NT2/D1 (cell line): ENCODE results near the gene RPS13.
"Not testable (repeated sequence)": the region's sequence is repeated elsewhere in the genome, so short reads cannot be mapped to it uniquely, and the experiment has no call there.

ENCODE experiments used
- DNase-seq: peaks from one replicate; pipeline ENCODE4 v3.0.0-alpha.2; 2011; ENCODE audit warnings: low read depth, low spot score
- H3K27me3 ChIP-seq: 2 replicates; pipeline ENCODE4 v1.6.0; 2011; ENCODE audit warnings: mild to moderate bottlenecking; ENCODE audit not compliant: insufficient read length, insufficient read depth
- H3K36me3 ChIP-seq: 2 replicates; pipeline ENCODE4 v1.6.1; 2011; ENCODE audit warnings: mild to moderate bottlenecking, low read length, mixed read lengths; ENCODE audit not compliant: insufficient read depth, insufficient read length
- H3K4me1 ChIP-seq: 2 replicates; pipeline ENCODE4 v1.5.1; 2011; ENCODE audit not compliant: insufficient read depth, insufficient read length
- H3K4me3 ChIP-seq: 2 replicates; pipeline ENCODE4 v1.5.1; 2011; ENCODE audit warnings: low read depth; ENCODE audit not compliant: insufficient read length
- H3K9ac ChIP-seq: 2 replicates; pipeline ENCODE4 v1.6.0; 2011; ENCODE audit warnings: low read depth; ENCODE audit not compliant: insufficient read length
- H3K9me3 ChIP-seq: 2 replicates; pipeline ENCODE4 v1.5.1; 2011; ENCODE audit warnings: mild to moderate bottlenecking, low read length; ENCODE audit not compliant: insufficient read depth
- SUZ12 ChIP-seq: IDR thresholded peaks from 2 replicates; pipeline ENCODE4 v1.6.1; 2011; ENCODE audit not compliant: insufficient read length, insufficient read depth; ENCODE audit errors: extremely low read depth
- YY1 ChIP-seq: IDR thresholded peaks from 2 replicates; pipeline ENCODE4 v1.6.1; 2011; ENCODE audit not compliant: insufficient read length, insufficient read depth
- ZNF274 ChIP-seq: IDR thresholded peaks from 2 replicates; pipeline ENCODE4 v1.6.1; 2011; ENCODE audit warnings: mild to moderate bottlenecking, low read depth, low read length

The RPS13 gene

DNA sequence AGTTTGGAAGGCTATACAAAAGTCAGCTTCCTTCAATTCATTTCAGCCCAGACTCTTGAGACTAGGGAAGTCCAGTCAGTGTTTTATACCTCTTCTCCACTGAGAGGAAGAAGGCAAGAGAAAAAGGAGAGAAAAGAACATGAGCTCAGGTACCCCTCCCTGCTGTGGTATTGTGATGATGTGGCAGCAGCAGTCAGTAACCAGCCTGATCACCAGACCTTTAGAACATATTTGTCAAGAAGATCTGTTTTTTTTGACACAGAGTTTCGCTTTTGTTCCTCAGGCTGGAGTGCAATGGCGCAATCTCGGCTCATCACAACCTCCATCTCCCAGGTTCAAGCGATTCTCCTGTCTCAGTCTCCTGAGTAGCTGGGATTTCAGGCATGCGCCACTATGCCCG lies 21.2 kb upstream of the RPS13 start:
- Histone ChIP-seq H3K9me3 (no peaks in the 10 kb centered on the region), H3K27me3 (no peaks in the 10 kb centered on the region), H3K4me3 (no peak overlapping the region), H3K36me3 (peaks cover 51% of the 10 kb centered on the region), H3K9ac (no peak overlapping the region), H3K4me1 (no peaks in the 10 kb centered on the region)
- TF ChIP-seq SUZ12 (no peak), YY1 (no peak), ZNF274 (no peak)
- DNase-seq: no peak

- no peak overlapping the region for H3K4me3 ChIP-seq
- H3K9ac ChIP-seq: no peak overlapping the region
- H3K36me3 ChIP-seq: peaks cover 49% of the 10 kb centered on the region
- DNase-seq: no peak
- no peaks in the 10 kb centered on the region for H3K27me3 ChIP-seq
- TF ChIP-seq YY1 (no peak), ZNF274 (no peak), SUZ12 (no peak)
- H3K9me3 ChIP-seq: no peaks in the 10 kb centered on the region
- no peaks in the 10 kb centered on the region for H3K4me1 ChIP-seq
These were observed 20.6 kb upstream of the RPS13 start for GRCh38 chr11:17098038-17098437.

GRCh38 chr11:17085976-17086375 lies 8.5 kb upstream of the RPS13 start:
- not testable (repeated sequence) for DNase-seq, H3K27me3 ChIP-seq, H3K4me1 ChIP-seq, H3K9ac ChIP-seq, H3K4me3 ChIP-seq, H3K9me3 ChIP-seq
- H3K36me3 ChIP-seq: peaks cover 20% of the 10 kb centered on the region

DNA sequence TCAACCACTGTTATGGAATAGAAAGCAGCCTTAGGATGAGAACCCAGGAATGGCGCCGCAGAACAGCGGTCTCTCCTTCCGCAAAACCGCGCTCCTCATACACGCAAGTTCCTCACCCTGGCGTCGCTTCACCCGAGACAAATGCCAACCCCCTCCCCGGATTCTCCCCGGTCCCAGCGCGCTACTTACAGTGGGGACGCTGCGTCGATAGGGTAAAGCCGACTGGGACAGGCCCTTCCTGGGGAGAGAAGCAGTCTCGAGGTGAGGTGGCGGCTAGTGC lies 287 bp downstream of the RPS13 start:
- peak overlapping the region; percentile 98 for H3K4me3 ChIP-seq
- peaks cover 42% of the 10 kb centered on the region for H3K36me3 ChIP-seq
- H3K9me3 ChIP-seq: no peaks in the 10 kb centered on the region
- no peak for DNase-seq
- TF ChIP-seq SUZ12 (no peak), ZNF274 (no peak), YY1 (no peak)
- no peaks in the 10 kb centered on the region for H3K27me3 ChIP-seq
- no peaks in the 10 kb centered on the region for H3K4me1 ChIP-seq
- peak overlapping the region; percentile 99 for H3K9ac ChIP-seq

DNA sequence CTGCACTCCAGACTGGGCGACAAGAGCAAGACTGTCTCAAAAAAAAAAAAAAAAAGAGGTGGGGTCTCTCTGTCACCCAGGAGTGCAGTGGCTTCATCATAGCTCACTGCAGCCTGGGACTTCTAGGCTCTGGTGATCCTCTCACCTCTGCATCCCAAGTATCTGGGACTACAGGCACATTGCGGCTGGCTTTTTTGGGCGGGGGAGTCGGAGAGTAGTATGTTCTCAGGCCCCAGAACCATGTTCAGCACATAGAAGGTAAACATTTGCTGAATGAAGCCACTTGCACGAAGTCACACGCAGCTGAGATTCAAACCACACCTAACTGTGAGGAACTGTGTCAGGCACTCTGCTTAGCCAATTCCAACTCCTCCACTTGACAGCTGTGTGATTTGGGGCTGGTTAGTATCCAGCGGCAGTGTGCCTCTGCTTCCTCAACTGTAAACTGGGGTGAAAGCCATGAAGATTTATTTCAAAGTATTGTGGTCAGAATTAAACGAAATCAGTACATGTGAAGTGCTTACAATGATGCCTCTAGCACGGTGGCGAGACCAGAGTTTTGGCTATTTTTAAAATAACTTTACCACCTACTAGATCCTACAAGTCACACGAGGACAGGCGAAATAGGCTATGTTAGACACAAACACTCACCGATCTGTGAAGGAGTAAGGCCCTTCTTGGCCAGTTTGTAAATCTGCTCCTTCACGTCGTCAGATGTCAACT lies 789 bp downstream of the RPS13 start:
- H3K4me1 ChIP-seq: no peaks in the 10 kb centered on the region
- peak overlapping the region; percentile 99 for H3K9ac ChIP-seq
- H3K36me3 ChIP-seq: peaks cover 42% of the 10 kb centered on the region
- H3K4me3 ChIP-seq: peak overlapping the region; percentile 98
- no peaks in the 10 kb centered on the region for H3K9me3 ChIP-seq
- TF ChIP-seq ZNF274 (no peak), SUZ12 (no peak)
- H3K27me3 ChIP-seq: no peaks in the 10 kb centered on the region
- DNase-seq: no peak

DNA sequence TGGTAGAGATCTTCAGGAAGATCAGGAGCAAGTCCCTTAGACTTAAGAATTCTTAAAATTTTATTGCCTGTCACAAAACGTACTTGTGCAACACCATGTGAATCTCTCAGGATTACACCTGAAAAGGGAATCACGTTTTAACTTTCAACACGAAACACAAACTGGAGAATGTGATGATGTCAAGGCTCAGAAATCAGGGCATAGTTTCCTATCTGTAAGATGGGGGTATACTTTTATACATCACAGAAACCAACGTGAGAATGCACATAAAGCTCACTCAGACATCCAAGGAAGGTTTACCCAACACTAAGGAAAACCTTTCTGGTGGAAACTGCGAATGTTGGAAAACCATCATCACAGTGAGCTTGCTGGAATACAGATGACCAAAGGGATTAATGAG lies 2.0 kb downstream of the RPS13 start:
- no peaks in the 10 kb centered on the region for H3K4me1 ChIP-seq
- peak overlapping the region; percentile 80 for H3K9ac ChIP-seq
- H3K9me3 ChIP-seq: no peaks in the 10 kb centered on the region
- TF ChIP-seq ZNF274 (no peak), SUZ12 (no peak), YY1 (no peak)
- DNase-seq: no peak
- no peaks in the 10 kb centered on the region for H3K27me3 ChIP-seq
- H3K4me3 ChIP-seq: peak overlapping the region; percentile 15
- peaks cover 42% of the 10 kb centered on the region for H3K36me3 ChIP-seq

DNA sequence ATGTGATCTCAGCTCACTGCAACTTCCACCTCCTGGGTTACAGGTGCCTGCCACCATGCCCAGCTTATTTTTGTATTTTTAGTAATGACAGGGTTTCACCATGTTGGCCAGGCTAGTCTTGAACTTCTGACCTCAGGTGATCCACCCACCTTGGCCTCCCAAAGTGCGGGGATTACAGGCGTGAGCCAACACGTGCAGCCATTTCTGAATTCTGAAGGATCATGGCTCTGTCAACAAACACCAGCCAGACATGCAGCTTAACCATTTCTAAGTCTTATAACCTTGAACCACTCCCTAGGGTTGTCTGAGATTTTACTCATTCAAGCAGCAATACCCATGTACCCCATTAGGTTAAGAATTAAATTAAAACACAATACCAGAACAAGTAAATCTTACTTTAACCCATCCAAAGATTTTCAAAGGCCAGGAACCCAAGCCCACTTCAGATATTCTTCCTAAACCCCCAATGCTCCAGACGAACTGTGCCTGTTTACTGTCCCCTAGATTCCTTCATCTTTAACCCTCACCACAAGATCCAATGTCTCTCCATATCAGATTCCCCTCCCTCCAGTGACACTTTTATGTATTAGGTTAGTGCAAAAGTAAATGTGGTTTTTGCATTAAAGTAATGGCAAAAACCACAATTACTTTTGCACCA lies 4.0 kb downstream of the RPS13 start:
- peaks cover 42% of the 10 kb centered on the region for H3K36me3 ChIP-seq
- no peaks in the 10 kb centered on the region for H3K4me1 ChIP-seq
- no peak overlapping the region for H3K4me3 ChIP-seq
- TF ChIP-seq SUZ12 (no peak), ZNF274 (no peak), YY1 (no peak)
- no peaks in the 10 kb centered on the region for H3K9me3 ChIP-seq
- DNase-seq: no peak
- no peak overlapping the region for H3K9ac ChIP-seq
- no peaks in the 10 kb centered on the region for H3K27me3 ChIP-seq

DNA sequence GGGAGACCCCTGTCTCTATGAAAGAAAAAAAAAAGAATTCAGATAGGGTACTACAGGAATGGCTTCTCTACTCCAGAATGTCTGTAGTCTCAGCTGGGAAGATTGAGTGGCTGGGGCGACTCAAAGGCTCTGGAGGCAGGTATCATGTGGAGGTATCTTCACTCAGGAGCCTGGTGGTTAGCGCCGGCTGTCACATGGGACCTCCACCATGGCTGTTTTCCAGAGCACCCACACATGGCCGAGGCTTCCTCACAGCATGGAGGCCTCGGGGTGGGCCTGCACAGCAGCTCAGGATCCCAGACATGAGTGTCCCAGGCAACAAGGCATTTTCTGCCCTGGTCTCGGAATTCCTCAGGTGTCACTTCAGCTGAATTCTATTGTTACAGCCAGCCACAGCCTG lies 10.1 kb downstream of the RPS13 start:
- DNase-seq: no peak
- no peaks in the 10 kb centered on the region for H3K4me1 ChIP-seq

More for the DNA sequence above, 10.1 kb downstream of the RPS13 start:
- H3K4me3 ChIP-seq: no peak overlapping the region
- H3K9ac ChIP-seq: no peak overlapping the region
- no peaks in the 10 kb centered on the region for H3K9me3 ChIP-seq
- no peaks in the 10 kb centered on the region for H3K27me3 ChIP-seq
- TF ChIP-seq YY1: no peak
- TF ChIP-seq ZNF274: no peak
- TF ChIP-seq SUZ12: no peak
- H3K36me3 ChIP-seq: no peaks in the 10 kb centered on the region
